Mesenchymal stem cell (in vitro differentiated cells and primary cell): ENCODE data around the gene PAK5.

Experiments used
- DNase-seq: peaks from one replicate; pipeline ENCODE4 v3.0.0-alpha.2; 2013
- H2AFZ ChIP-seq: one replicate; pipeline ENCODE4 v1.6.1; 2013; ENCODE audit warnings: low read depth, mild to moderate bottlenecking, control low read depth, inconsistent platforms, low read length, moderate library complexity
- H2AK5ac ChIP-seq: 2 replicates; pipeline ENCODE4 v1.6.1; 2013; ENCODE audit warnings: low read length, moderate library complexity, mild to moderate bottlenecking, inconsistent platforms; ENCODE audit not compliant: severe bottlenecking
- H2BK120ac ChIP-seq: one replicate; pipeline ENCODE4 v1.6.1; 2013; ENCODE audit warnings: low read depth, mild to moderate bottlenecking, inconsistent platforms, low read length, moderate library complexity
- H2BK12ac ChIP-seq, 2 experiments: one replicate each; pipeline ENCODE4 v1.6.1; 2013; ENCODE audit warnings: inconsistent platforms in 2 of 2, low read length in 2 of 2, mild to moderate bottlenecking in 2 of 2, moderate library complexity in 2 of 2, control low read depth in 1 of 2
- H2BK15ac ChIP-seq: one replicate; pipeline ENCODE4 v1.6.1; 2013; ENCODE audit warnings: mild to moderate bottlenecking, low read depth, inconsistent platforms; ENCODE audit not compliant: poor library complexity, severe bottlenecking
- H2BK5ac ChIP-seq: 2 replicates; pipeline ENCODE4 v1.6.1; 2013; ENCODE audit warnings: low read depth, mild to moderate bottlenecking, low read length, control low read depth, inconsistent platforms; ENCODE audit not compliant: poor library complexity, severe bottlenecking
- H3K14ac ChIP-seq, 2 experiments: one replicate each; pipeline ENCODE4 v1.6.1; 2013; ENCODE audit warnings: inconsistent platforms in 2 of 2, low read length in 2 of 2, control low read depth in 1 of 2, mild to moderate bottlenecking in 1 of 2, moderate library complexity in 1 of 2
- H3K18ac ChIP-seq, 2 experiments: one replicate each; pipeline ENCODE4 v1.6.1; 2013; ENCODE audit warnings: inconsistent platforms in 2 of 2, low read length in 2 of 2, control low read depth in 1 of 2, low read depth in 1 of 2, mild to moderate bottlenecking in 1 of 2
- H3K23ac ChIP-seq, 2 experiments: one replicate each; pipeline ENCODE4 v1.6.1; 2013; ENCODE audit warnings: inconsistent platforms in 2 of 2, low read length in 2 of 2, mild to moderate bottlenecking in 2 of 2, moderate library complexity in 2 of 2, control low read depth in 1 of 2
- H3K27ac ChIP-seq: 2 replicates; pipeline ENCODE4 v1.5.1; 2013; ENCODE audit warnings: mild to moderate bottlenecking, moderate library complexity, low read length, control low read depth, inconsistent platforms; ENCODE audit not compliant: poor library complexity, severe bottlenecking
- H3K27me3 ChIP-seq, 2 experiments: 2 replicates each; pipeline versions ENCODE4 v1.6.1 to v1.7.0; 2013; ENCODE audit warnings: low read length in 2 of 2, mild to moderate bottlenecking in 2 of 2, moderate library complexity in 2 of 2, control low read depth in 1 of 2, inconsistent platforms in 1 of 2; ENCODE audit not compliant: control insufficient read depth in 1 of 2, insufficient read depth in 1 of 2
- H3K36me3 ChIP-seq, 2 experiments: 2 replicates each; pipeline versions ENCODE4 v1.6.1 to v1.7.0; 2013; ENCODE audit warnings: low read length in 2 of 2, control low read depth in 1 of 2, inconsistent platforms in 1 of 2, low read depth in 1 of 2, mild to moderate bottlenecking in 1 of 2; ENCODE audit not compliant: insufficient read depth in 2 of 2, control insufficient read depth in 1 of 2
- H3K4ac ChIP-seq, 2 experiments: one replicate each; pipeline ENCODE4 v1.6.1; 2013; ENCODE audit warnings: inconsistent platforms in 2 of 2, low read length in 2 of 2, mild to moderate bottlenecking in 2 of 2, moderate library complexity in 2 of 2, control low read depth in 1 of 2, low read depth in 1 of 2
- H3K4me1 ChIP-seq: 2 replicates; pipeline ENCODE4 v1.6.1; 2013; ENCODE audit warnings: low read depth, low read length, control low read depth; ENCODE audit not compliant: control insufficient read depth, insufficient read depth
- H3K4me2 ChIP-seq: 2 replicates; pipeline ENCODE4 v1.6.1; 2013; ENCODE audit warnings: low read length, mild to moderate bottlenecking, inconsistent platforms; ENCODE audit not compliant: poor library complexity, severe bottlenecking
- H3K4me3 ChIP-seq, 2 experiments: 2 replicates each; pipeline versions ENCODE4 v1.5.1 to v1.7.0; 2013; ENCODE audit warnings: low read length in 2 of 2, mild to moderate bottlenecking in 2 of 2, control low read depth in 1 of 2, low read depth in 1 of 2; ENCODE audit not compliant: insufficient read depth in 1 of 2
- H3K79me1 ChIP-seq: replicated peaks from 2 replicates; pipeline ENCODE4 v1.6.1; 2013; ENCODE audit warnings: mild to moderate bottlenecking, control low read depth, low read length, inconsistent platforms; ENCODE audit not compliant: poor library complexity, severe bottlenecking
- H3K9ac ChIP-seq: 2 replicates; pipeline ENCODE4 v1.7.0; 2013; ENCODE audit warnings: mild to moderate bottlenecking, low read length, moderate library complexity
- H3K9me3 ChIP-seq: 2 replicates; pipeline ENCODE4 v1.7.0; 2013; ENCODE audit warnings: mild to moderate bottlenecking, low read length; ENCODE audit not compliant: control insufficient read depth
- H4K8ac ChIP-seq: one replicate; pipeline ENCODE4 v1.6.1; 2013; ENCODE audit warnings: inconsistent platforms, mild to moderate bottlenecking, low read length, moderate library complexity
- H4K91ac ChIP-seq: one replicate; pipeline ENCODE4 v1.6.1; 2013; ENCODE audit warnings: mild to moderate bottlenecking, low read length, inconsistent platforms
- WGBS: methylation state at CpG from one replicate; pipeline ENCODE4 v1.1.7; 2013; ENCODE audit warnings: mixed read lengths; 5-methylcytosine and 5-hydroxymethylcytosine counted together

The PAK5 gene

GRCh38 chr20:9506280-9506821 lies 332.5 kb downstream of the PAK5 start:
- H3K4ac ChIP-seq = no peak overlapping the region
- peaks cover 72 to 84% of the 10 kb centered on the region in 2 experiments for H3K27me3 ChIP-seq
- WGBS = 14% methylated on average over 34 of the region's 34 CpGs

GRCh38 chr20:9503526-9504245 lies 335.2 kb downstream of the PAK5 start:
- WGBS = 29% methylated on average over 5 of the region's 9 CpGs
- no peak overlapping the region for H2BK12ac ChIP-seq
- H3K4ac ChIP-seq = no peak overlapping the region
- peaks cover 23% of the 10 kb centered on the region for H3K4me1 ChIP-seq
- H3K14ac ChIP-seq = no peak overlapping the region
- H2BK120ac ChIP-seq = no peak overlapping the region
- DNase-seq = no peak
- H2AFZ ChIP-seq = no peak overlapping the region
- H2AK5ac ChIP-seq = no peak overlapping the region
- H3K9me3 ChIP-seq = no peaks in the 10 kb centered on the region
- no peak overlapping the region for H3K4me2 ChIP-seq
- H3K36me3 ChIP-seq = no peaks in the 10 kb centered on the region
- no peak overlapping the region for H3K27ac ChIP-seq
- no peak overlapping the region for H2BK15ac ChIP-seq
- no peak overlapping the region for H3K9ac ChIP-seq
- no peak overlapping the region for H3K4me3 ChIP-seq
- peaks cover 63 to 66% of the 10 kb centered on the region in 2 experiments for H3K27me3 ChIP-seq
- no peak overlapping the region for H4K91ac ChIP-seq
- no peak overlapping the region for H3K18ac ChIP-seq
- H4K8ac ChIP-seq = no peak overlapping the region
- no peak overlapping the region for H2BK5ac ChIP-seq
- no peak overlapping the region for H3K23ac ChIP-seq
- H3K79me1 ChIP-seq = no peaks in the 10 kb centered on the region

More at GRCh38 chr20:9506280-9506821, 332.5 kb downstream of the PAK5 start:
- Histone ChIP-seq H4K8ac (no peak overlapping the region), H2BK5ac (no peak overlapping the region), H2AK5ac (no peak overlapping the region), H3K4me1 (peaks cover 26% of the 10 kb centered on the region), H2BK15ac (no peak overlapping the region), H2BK12ac (no peak overlapping the region), H4K91ac (no peak overlapping the region), H3K79me1 (no peaks in the 10 kb centered on the region), H3K9ac (no peak overlapping the region), H3K36me3 (no peaks in the 10 kb centered on the region), H3K4me2 (peak overlapping the region; percentile 60), H2AFZ (no peak overlapping the region), H3K4me3 (peak overlapping the region; percentile 5 to 48), H3K14ac (peak overlapping the region in 1 of 2 experiments; percentile 55), H3K27ac (no peak overlapping the region), H2BK120ac (no peak overlapping the region), H3K23ac (no peak overlapping the region), H3K9me3 (no peaks in the 10 kb centered on the region), H3K18ac (no peak overlapping the region)
- no peak for DNase-seq

- Histone ChIP-seq H3K4me1 (peaks cover 4% of the 10 kb centered on the region), H3K4ac (no peak overlapping the region), H3K36me3 (no peaks in the 10 kb centered on the region), H3K14ac (no peak overlapping the region), H2AK5ac (no peak overlapping the region), H3K4me2 (no peak overlapping the region), H3K4me3 (no peak overlapping the region), H4K91ac (no peak overlapping the region), H3K23ac (no peak overlapping the region), H3K27ac (no peak overlapping the region), H2BK120ac (no peak overlapping the region), H2BK12ac (no peak overlapping the region), H3K79me1 (no peaks in the 10 kb centered on the region), H2AFZ (no peak overlapping the region), H3K9ac (no peak overlapping the region), H4K8ac (no peak overlapping the region), H2BK5ac (no peak overlapping the region), H3K18ac (no peak overlapping the region), H2BK15ac (no peak overlapping the region), H3K27me3 (peaks cover 44% of the 10 kb centered on the region in 2 experiments), H3K9me3 (no peaks in the 10 kb centered on the region)
- WGBS = 100% methylated on average over 1 of the region's 2 CpGs
- no peak for DNase-seq
Observed at GRCh38 chr20:9501473-9501872, 337.4 kb downstream of the PAK5 start.

- no peak overlapping the region for H3K4ac ChIP-seq
- no peaks in the 10 kb centered on the region for H3K79me1 ChIP-seq
- H4K8ac ChIP-seq = no peak overlapping the region
- no peak overlapping the region for H2AFZ ChIP-seq
- no peaks in the 10 kb centered on the region for H3K36me3 ChIP-seq
- no peak overlapping the region for H2BK12ac ChIP-seq
- H4K91ac ChIP-seq = no peak overlapping the region
- WGBS = 43% methylated on average over 2 of the region's 2 CpGs
- peaks cover 34 to 39% of the 10 kb centered on the region in 2 experiments for H3K27me3 ChIP-seq
- H3K9me3 ChIP-seq = peaks cover 4% of the 10 kb centered on the region
- H2BK120ac ChIP-seq = no peak overlapping the region
- H3K18ac ChIP-seq = no peak overlapping the region
- H3K9ac ChIP-seq = no peak overlapping the region
- no peak overlapping the region for H3K4me2 ChIP-seq
- H3K27ac ChIP-seq = no peak overlapping the region
- no peak overlapping the region for H3K4me3 ChIP-seq
- H2AK5ac ChIP-seq = no peak overlapping the region
- H3K14ac ChIP-seq = no peak overlapping the region
- no peak overlapping the region for H3K23ac ChIP-seq
- H2BK15ac ChIP-seq = no peak overlapping the region
- no peak overlapping the region for H2BK5ac ChIP-seq
- H3K4me1 ChIP-seq = no peaks in the 10 kb centered on the region
- no peak for DNase-seq
Observed at GRCh38 chr20:9500121-9500520, 338.8 kb downstream of the PAK5 start.
